ENCODE results near the gene FOXK1. TPM values are rescaled to one million over a fixed set of nuclear protein-coding genes. Genes with fewer than 3 reads are reported as not detected.
"Not testable (repeated sequence)": the region's sequence is repeated elsewhere in the genome, so short reads cannot be mapped to it uniquely, and the experiment has no call there.

FOXK1 gene
- polyA plus RNA-seq (ENCODE audit: insufficient read length in 12 of 12), result 10 to 100 TPM; 11.8 to 92.4 (median 17.9) TPM
- long read RNA-seq, donor 1, full-length matches to known transcripts, result 2 of 16 reads
- long read RNA-seq, donor 1, partial matches to known transcripts, result 14 of 16 reads
- long read RNA-seq, donor 1, other reads (novel, unspliced or antisense), result 0 of 16 reads
- long read RNA-seq, donor 2, result 0 reads
- long read RNA-seq, donor 3, full-length matches to known transcripts, result 1 of 1 reads
- long read RNA-seq, donor 3, partial matches to known transcripts, result 0 of 1 reads
- long read RNA-seq, donor 3, other reads (novel, unspliced or antisense), result 0 of 1 reads
- long read RNA-seq, donor 4, full-length matches to known transcripts, result 2 of 2 reads
- long read RNA-seq, donor 4, partial matches to known transcripts, result 0 of 2 reads
- long read RNA-seq, donor 4, other reads (novel, unspliced or antisense), result 0 of 2 reads
- long read RNA-seq, donor 5, full-length matches to known transcripts, result 1 of 1 reads
- long read RNA-seq, donor 5, partial matches to known transcripts, result 0 of 1 reads
- long read RNA-seq, donor 5, other reads (novel, unspliced or antisense), result 0 of 1 reads
- long read RNA-seq, donor 6, partial matches to known transcripts, result 8 of 8 reads
- long read RNA-seq, donor 6, other reads (novel, unspliced or antisense), result 0 of 8 reads
- long read RNA-seq, donor 7, full-length matches to known transcripts, result 1 of 6 reads
- long read RNA-seq, donor 7, partial matches to known transcripts, result 5 of 6 reads
- long read RNA-seq, donor 7, other reads (novel, unspliced or antisense), result 0 of 6 reads
- long read RNA-seq, donor 8, full-length matches to known transcripts, result 4 of 4 reads
- long read RNA-seq, donor 8, partial matches to known transcripts, result 0 of 4 reads
- long read RNA-seq, donor 8, other reads (novel, unspliced or antisense), result 0 of 4 reads
- long read RNA-seq, donor 9, result 0 reads
- long read RNA-seq, donor 10, full-length matches to known transcripts, result 1 of 1 reads
- long read RNA-seq, donor 10, partial matches to known transcripts, result 0 of 1 reads
- long read RNA-seq, donor 10, other reads (novel, unspliced or antisense), result 0 of 1 reads
- long read RNA-seq, donor 11, partial matches to known transcripts, result 0 of 1 reads
- long read RNA-seq, donor 11, other reads (novel, unspliced or antisense), result 0 of 1 reads

DNA sequence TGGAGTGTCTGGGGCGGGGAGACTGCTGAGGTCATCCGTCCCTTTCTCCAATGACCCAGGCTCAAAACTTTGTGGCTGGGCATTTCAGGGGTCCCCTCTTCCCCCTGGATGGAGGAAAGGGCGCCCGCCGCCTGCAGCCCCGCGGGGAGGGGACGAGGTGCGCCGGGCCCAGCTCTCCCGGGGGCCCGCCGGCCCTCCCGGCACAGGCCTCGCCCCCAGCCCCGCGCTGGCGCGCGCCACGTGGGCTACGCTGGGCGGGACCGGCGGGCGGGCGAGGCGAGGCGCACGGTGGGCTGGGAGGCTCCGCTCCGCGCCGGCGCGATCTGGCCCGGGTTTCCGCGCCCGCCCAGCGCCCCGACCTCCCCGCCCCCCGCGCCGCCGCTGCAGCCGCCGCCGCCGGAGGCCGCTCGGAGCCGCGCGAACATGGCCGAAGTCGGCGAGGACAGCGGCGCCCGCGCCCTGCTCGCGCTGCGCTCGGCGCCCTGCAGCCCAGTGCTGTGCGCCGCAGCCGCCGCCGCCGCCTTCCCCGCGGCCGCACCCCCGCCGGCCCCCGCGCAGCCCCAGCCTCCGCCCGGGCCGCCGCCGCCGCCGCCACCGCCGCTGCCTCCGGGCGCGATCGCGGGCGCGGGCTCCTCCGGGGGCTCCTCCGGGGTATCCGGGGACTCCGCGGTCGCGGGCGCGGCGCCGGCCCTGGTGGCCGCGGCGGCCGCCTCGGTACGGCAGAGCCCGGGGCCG is at the start of gene FOXK1:
Gene FOXK1, plus strand, starts transcription at position 410 of the 735 bp plus-strand sequence. Its CDS starts 14 bp downstream, at position 424.
- DNase-seq, result peak; percentile 76

DNA sequence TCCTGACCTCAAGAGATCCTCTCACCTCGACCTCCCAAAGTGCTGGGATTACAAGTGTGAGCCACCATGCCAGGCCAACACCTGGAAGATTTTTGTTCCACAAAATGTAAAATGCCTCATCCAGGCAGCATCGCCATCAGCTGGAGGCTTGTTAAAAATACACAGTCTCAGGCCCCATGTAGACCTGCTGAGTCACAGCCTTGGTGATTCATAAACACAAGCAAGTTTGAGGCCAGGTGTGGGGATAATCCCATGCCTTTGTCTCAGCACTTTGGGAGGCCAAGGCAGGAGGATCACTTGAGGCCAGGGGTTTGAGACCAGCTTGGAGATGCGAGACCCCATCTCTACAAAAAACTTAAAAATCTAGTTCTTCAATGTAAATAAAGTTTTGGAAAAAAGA is 49.1 kb upstream of the FOXK1 start:
- no peak for DNase-seq

DNA sequence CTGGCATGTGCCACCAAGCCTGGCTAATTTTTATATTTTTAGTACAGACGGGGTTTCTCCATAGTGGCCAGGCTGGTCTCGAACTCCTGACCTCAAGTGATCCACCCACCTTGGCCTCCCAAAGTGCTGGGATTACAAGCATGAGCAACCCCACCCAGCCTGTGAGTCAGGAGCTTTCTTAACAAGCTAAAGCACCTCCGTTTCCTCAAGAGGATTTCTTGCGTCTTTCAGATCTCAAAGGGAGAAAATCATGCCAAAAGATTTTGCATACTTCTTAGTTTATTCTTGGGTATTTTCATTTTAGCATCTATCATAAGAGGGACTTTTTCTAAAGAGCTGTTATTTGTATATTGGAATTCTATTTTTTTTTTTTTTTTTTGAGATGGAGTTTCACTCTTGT is 47.9 kb upstream of the FOXK1 start:
- no peak for DNase-seq

DNA sequence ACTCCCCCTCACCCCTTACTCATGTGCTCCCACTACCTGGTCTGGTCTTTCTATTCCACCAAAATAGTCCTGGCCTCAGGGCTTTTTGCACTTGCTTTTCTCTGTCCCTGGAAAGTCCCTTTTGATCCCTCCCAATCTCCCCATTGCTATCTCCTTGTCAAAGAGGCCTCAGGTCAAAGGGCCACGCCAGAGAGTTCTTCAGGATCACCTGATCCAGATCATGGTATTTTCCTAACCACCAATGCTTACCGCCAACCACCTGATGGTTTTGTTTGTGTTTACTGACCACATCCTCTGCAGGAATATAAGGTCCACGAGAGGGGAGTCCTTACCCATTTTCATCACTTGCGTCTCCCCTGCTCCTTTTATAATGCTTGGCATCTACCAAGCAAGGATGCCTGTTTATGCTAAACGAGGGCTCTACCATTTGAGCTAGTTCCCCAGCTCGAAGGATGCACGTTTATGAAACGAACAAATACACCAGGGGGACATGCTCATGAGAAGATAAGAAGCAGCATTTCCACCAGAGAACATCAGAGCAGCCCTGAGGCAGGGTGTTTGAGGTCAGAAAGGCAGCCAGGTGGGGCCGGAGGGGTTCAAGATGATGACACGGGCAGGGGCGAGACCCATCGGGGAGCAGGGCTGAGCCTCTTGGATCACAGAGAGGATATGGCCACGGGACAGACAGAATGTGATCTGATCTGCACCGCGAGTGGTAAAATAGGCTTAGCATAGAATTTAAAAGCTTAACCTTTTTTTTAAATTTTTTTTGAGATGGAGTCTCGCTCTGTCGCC is 43.1 kb upstream of the FOXK1 start:
- DNase-seq, result no peak

DNA sequence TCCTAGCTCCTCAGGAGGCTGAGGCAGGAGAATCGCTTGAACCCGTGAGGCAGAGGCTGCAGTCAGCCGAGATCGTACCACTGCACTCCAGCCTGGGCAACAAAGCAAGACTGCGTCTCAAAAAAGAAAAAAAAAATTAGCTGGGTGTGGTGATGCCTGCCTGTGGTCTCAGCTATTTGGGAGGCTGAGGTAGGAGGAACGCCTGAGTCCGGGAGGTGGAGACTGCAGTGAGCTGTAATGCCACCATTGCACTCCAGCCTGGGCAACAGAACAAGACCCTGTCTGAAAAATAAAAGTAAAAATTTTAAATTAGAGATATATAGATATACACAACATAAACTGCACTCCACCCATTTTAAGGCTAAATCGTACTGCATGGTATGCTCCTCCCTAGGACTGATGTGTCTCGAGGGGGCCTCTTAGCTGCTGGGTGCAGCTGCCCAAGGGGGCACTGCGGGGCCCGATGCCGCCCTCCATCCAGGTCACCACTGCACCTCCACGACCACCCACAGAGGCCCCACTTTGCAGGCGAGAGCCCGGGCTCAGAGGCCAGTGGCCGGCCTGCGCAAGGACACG is 40.9 kb upstream of the FOXK1 start:
- DNase-seq, result no peak

DNA sequence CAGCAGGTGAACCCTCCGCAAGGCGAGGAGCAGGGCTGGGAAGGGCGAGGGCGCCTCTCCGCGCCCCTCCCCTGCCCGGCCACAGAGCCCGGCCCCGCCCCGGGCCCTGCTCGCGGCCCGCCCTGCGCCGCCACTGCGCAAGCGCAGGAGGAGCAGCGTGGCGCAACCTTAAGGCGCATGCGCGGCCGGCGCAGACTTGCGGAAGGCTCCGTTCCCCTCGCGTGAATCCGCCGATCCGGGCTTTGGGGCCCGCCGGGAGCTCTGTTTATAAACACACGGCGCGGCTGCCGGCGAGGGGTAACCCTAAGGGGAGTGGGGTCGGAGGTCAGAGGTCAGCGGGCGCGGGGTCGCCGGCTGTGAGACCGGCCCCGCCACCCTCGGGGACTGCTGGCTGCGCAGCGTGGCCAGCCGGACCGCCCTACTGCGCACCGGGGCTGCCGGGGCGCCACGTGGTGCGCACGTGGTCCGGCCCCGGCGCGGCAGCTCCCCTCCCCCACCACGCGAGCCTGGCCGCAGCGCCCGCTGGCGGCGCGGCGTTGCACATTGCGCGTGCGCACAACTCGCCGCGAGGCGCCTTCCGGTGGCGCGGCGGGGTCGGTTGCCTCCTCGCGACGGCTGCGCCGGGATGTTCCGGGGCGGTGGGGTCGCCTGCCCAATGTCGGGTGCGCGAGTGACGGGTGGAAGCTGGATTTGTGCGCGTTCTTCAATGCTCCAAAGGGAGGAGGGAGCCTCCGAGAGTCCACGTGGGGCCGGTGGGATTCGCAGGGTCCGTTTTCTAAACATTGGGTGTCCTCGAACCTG is 40.2 kb upstream of the FOXK1 start:
- DNase-seq, result peak; percentile 97

DNA sequence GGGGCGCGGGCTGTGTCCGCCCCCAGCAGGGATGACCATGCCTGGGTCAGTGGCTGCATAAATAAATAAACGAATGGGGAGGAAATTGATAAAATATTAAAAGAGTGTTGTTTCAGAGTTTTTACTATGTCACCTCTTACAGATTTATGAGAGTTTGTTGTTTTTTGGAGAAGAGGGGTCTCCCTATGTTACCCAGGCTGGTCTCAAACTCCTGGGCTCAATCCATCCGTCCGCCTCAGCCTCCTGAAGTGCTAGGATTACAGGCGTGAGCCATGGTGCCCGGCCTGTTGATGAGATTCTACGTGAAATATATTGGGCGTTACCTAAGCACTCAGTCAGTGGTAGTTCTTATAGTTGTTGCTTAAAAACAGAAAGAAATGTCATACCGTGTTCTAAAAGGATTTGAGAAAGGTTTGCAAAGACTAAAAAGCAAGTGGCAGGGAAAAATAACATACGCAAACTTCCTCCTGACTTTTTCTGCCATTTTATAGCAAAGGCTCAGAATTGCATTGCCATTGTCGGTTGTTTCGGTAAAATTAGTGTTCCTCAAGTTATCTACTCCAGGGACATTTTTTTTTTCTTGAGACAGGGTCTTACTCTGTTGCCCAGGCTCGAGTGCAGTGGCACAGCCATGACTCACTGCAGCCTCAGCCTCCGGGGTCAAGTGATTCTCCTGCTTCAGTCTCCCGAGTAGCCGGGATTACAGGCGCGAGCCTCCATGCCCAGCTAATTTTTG is 39.5 kb upstream of the FOXK1 start:
- DNase-seq, result no peak

DNA sequence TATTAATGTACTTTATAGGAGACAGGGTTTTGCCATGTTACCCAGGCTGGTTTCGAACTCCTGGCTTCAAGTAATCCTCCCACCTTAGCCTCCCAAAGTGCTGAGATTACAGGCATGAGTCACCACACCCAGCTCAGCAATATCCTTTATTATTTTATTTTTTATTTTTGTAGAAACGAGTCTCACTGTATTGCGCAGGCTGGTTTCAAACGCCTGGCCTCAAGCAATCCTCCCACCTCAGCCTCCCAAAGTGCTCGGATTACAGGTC is 39.0 kb upstream of the FOXK1 start:
- not testable (repeated sequence) for DNase-seq

DNA sequence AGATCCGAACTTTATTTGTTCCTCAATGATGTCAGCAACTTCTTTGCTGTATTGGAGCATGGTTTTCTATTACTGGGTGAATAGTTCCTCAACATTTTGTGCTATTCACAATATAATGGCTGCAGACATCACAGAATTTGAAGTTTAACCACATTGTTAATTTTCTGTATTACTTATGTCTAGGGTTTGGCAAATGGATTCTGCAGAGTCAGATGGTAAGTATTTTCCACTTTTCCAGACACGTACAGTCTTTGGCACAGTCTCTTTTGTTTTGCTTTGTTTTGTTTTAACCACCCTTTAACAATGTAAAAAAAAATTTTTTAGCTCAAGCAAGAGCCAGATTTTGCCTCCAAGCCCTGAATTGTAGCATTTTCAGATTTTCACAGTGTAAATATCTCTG is 36.8 kb upstream of the FOXK1 start:
- DNase-seq, result no peak

DNA sequence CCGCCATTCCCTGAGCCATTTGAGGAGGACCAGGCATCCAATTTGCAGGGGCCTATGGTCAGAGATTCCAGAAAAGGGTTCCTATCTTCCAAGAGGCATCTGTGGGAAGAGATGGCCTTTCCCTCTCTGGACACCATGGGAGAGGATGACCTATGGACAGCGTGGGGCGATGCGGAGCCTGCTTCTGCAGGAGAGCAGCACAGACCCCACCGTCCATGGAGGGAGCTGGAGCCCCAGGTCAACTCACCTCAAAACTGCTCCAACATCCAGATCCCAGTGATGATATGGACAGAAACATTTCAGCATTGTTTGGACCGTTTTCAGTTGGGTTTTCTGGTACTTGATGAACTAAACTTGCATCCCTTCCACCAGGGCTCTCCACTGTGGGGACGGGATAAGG is 34.0 kb upstream of the FOXK1 start:
- no peak for DNase-seq

DNA sequence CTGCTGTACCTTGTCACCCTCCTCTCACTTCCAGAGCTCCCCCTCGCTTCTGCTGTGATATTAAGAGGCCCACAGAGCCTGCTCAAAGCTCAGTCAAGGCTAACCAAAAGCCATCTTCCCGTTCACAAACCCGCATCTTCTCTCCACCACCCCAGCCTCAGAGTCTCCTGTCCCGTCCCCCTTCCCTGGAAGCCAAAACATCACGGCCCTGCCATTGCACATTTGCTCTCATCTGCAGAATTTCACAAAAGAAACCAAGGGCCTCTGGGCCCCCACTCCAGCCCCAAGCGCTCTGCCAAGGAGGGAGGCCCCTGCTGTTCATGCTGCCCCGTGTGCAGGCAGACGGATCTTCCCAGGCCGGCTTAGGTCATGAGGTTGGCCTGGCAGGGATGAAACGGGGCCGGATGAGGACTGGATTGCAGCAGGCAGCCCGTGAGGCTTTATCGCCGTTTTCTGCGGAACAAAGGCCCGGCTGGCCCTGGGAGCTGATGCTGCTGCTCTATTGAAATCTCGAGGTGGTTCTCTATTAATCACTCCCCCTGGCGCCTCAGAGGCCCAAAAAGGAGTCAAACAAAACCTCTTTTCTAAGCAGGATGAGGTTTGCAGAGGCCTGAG is 31.6 kb upstream of the FOXK1 start:
- DNase-seq, result no peak

DNA sequence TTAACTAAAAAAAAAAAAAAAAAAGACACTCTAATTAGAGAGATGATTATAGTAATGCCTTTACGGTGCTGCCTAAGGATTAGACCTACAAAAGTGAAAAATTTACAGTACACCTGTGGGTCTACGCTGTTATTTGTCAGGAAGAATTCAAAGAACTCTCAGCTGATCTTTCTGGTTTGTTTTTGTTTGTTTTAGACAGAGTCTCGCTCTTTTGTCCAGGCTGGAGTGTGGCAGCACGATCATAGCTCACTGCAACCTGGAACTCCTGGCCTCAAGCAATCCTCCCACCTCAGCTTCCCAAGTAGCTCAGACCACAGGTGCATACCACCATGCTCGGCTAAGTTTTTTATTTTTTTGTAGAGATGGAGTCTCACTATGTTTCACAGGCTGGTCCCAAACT is 28.3 kb upstream of the FOXK1 start:
- DNase-seq, result no peak

DNA sequence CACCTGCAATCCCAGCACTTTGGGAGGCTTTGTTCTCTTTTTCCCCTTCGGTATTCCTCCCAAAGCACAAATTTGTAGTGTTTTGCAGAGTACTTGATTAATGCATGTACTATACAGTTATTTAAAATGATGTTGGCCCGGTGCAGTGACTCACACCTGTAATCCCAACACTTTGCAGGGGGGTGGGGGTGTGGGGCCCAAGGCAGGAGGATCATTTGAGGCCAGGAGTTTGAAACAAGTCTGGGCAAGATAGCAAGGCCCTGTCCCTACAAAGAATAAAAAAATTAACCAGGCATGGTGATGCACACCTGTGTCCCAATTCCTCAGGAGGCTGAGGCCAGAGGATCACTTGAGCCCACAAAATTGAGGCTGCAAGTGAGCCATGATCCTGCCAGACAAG is 26.8 kb upstream of the FOXK1 start:
- DNase-seq, result no peak

DNA sequence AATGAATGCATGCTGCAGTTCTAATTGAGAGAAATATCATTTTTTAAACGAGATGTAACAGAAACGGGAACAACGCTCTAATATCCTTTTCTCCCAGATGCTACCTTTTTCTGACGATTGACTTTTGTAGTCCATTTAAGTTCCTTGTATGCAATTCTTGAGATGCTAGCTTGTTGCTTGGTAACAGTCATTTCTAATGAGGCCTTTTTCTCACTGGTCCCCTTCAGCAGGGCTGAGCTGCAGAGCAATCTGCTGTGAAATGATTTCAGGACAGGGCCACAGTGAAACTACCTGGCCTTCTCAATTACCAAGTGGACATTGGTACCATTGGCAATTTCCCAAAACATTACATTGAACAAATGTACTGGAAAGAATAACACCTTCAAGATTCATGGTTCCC is 26.2 kb upstream of the FOXK1 start:
- DNase-seq, result no peak

DNA sequence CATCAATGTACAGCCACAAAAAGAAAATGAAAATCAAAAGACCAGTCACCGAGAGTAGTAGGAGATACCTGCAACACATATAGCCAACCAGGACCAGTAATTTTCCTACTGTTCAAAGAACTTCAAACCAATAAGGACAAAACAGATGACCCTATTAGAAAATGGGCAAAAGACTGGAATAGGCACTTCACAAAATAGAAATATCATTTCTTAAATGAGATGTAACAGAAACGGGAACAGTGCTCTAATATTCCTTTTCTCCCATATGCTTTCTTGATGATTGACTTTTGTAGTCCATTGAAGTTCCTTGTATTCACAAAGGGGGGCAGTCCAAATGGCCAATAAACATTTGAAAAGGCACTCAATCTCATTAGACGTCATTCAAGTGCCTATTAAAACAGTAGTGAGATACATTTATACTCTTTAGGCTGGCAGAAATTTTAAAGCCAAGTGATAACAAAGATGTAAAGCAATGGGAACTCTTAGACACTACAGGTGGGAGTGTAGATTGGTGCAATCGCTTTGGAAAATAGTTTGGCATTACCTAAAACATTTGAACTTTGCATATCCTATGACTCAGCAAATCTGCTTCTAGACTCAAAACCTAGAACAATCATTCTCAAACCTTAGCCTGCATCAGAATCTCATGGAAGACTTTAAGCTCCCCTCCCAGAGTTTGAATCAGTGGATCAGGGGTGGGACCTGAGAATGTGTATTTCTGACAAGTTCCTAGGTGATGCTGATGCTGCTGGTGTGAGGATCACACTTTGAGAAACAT is 24.3 kb upstream of the FOXK1 start:
- no peak for DNase-seq

DNA sequence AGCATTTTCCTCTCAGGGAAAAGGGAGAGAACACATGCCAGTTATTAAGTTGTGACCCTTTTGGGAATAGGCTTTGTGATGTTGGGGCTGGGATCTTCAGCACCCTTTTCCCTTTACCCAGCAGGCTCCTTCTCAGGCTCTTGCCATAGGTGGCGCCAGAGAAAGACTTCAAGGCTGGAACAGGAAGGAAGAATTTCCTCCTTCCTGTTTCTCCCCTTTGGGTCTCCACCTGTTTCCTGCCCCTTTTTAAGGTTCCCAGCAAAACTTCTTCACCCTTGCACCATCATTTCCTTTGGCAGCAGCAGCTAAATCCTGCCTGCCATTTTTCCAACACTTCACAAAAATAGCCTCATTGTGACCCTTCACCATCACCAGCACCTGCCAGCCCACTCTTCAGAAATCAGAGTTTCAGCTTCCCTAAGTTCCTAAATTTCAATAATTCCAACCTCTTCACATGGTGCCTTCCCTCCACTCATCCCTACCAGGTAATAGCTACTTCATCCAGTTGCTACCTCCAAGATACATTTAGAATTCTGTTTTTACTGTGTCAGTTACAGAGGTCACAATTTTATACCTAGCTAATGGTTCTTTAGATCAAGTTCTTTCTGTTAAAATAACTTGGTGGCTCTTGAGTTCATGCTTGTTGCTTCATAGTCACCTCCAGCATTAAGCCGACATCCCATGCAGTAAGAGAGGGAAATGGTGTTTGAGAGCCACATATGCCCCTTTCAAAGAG is 22.4 kb upstream of the FOXK1 start:
- DNase-seq, result no peak

DNA sequence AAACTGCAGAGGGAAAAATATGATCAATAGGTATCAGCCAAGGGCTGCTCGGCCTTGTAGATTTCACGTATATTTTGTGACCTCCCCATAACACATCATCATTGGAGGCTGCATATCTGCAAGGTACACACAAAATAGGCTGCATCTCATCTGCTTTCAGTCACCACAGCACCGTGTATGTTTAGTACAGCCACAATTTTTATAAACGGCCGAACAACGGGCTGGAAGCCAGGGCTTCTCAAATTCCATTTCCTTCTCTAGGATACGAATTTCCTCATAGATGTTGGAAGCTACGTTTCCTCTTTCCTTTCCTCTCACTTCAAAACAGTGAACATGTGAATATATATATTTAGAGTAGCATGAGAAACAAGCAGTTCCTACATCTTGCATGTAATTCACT is 20.2 kb upstream of the FOXK1 start:
- peak; percentile 70 for DNase-seq

Measured in muscle of arm (tissue), 14 donors.